Measurements from ENCODE around the gene CASP12. TPM values are rescaled to one million over a fixed set of nuclear protein-coding genes. Genes with fewer than 3 reads are reported as not detected.

CASP12 gene
- total RNA-seq, 4 donors from 2014 or later, result 1.2 to 20.7 (median 4.9) TPM

DNA sequence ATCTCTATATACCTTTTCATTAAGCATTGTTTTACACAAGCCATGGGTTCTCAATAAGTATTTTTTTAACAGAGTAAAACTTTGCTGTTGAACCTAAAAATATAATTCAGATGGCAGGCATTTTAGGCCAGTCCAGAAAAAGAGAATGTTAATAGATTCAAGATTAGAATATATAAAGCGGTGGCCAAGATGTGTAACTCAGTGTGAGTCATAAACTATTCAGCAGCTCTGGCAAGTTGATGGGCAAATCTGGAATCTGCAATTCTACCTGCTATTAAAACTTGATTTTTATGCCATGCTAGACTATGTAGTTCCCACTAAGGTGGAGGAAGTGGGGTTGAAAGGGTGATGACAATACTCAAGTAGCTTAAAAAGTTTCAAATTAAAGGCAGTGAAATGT, 45.4 kb downstream of the CASP12 start:
- no peaks in the 10 kb centered on the region for H3K36me3 ChIP-seq
- no peak for DNase-seq
- TF ChIP-seq POLR2A (IDR thresholded peaks at IDR 0.05), result no peak
- TF ChIP-seq, protein P1, sequence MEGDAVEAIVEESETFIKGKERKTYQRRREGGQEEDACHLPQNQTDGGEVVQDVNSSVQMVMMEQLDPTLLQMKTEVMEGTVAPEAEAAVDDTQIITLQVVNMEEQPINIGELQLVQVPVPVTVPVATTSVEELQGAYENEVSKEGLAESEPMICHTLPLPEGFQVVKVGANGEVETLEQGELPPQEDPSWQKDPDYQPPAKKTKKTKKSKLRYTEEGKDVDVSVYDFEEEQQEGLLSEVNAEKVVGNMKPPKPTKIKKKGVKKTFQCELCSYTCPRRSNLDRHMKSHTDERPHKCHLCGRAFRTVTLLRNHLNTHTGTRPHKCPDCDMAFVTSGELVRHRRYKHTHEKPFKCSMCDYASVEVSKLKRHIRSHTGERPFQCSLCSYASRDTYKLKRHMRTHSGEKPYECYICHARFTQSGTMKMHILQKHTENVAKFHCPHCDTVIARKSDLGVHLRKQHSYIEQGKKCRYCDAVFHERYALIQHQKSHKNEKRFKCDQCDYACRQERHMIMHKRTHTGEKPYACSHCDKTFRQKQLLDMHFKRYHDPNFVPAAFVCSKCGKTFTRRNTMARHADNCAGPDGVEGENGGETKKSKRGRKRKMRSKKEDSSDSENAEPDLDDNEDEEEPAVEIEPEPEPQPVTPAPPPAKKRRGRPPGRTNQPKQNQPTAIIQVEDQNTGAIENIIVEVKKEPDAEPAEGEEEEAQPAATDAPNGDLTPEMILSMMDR (IDR thresholded peaks at IDR 0.05), result no peak
- no peaks in the 10 kb centered on the region for H3K4me1 ChIP-seq
- no peak overlapping the region for H3K4me3 ChIP-seq
- H3K27ac ChIP-seq, result no peak overlapping the region
- H3K9me3 ChIP-seq, result no peaks in the 10 kb centered on the region
- H3K27me3 ChIP-seq, result no peaks in the 10 kb centered on the region
- intact Hi-C loops (cut with DNase I; ENCODE audit: low total_unique reads), result no loop called here

DNA sequence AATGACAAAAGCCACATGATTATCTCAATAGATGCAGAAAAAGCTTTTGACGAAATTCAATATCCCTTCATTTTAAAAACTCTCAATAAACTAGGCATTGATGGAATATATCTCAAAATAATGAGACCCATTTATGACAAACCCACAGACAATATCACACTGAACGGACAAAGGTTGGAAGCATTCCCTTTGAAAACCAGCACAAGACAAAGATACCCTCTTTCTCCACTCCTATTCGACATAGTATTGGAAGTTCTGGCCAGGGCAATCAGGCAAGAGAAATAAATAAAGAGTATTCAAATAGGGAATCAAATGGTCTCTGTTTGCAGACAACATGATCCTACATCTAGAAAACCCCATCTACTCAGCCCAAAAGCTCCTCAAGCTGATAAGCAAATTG, 52.0 kb downstream of the CASP12 start:
- Histone ChIP-seq H3K4me3 (no peak overlapping the region), H3K9me3 (no peaks in the 10 kb centered on the region), H3K27ac (no peak overlapping the region), H3K27me3 (no peaks in the 10 kb centered on the region), H3K36me3 (no peaks in the 10 kb centered on the region), H3K4me1 (no peaks in the 10 kb centered on the region)
- intact Hi-C loops (cut with DNase I; ENCODE audit: low total_unique reads), result no loop called here
- DNase-seq, result no peak
- TF ChIP-seq, protein P1 (IDR thresholded peaks at IDR 0.05), result no peak
- no peak for TF ChIP-seq POLR2A (IDR thresholded peaks at IDR 0.05)

DNA sequence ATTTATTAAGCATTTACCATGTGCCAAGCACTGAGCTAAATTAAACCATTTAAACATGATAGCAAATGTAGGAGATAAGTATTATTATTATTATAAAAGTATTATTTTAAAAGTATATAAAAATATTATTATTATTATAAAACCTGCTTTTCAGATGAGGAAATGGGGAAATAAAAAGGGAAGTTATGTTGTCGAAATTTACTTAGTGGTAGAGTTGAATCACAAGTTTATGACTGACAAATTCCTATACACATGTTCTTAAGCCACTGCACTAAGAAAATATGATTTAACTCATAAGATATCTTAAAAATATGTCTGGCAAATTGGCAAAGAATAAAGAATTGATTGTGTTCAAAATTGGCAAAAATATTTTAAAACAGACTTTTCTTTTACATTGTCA, 53.8 kb downstream of the CASP12 start:
- Histone ChIP-seq H3K9me3 (no peaks in the 10 kb centered on the region), H3K27me3 (no peaks in the 10 kb centered on the region), H3K36me3 (no peaks in the 10 kb centered on the region), H3K4me1 (no peaks in the 10 kb centered on the region), H3K4me3 (no peak overlapping the region), H3K27ac (no peak overlapping the region)
- no peak for TF ChIP-seq POLR2A (IDR thresholded peaks at IDR 0.05)
- TF ChIP-seq, protein P1 (IDR thresholded peaks at IDR 0.05), result no peak
- DNase-seq, result no peak
- intact Hi-C loops (cut with DNase I; ENCODE audit: low total_unique reads), result no loop called here

DNA sequence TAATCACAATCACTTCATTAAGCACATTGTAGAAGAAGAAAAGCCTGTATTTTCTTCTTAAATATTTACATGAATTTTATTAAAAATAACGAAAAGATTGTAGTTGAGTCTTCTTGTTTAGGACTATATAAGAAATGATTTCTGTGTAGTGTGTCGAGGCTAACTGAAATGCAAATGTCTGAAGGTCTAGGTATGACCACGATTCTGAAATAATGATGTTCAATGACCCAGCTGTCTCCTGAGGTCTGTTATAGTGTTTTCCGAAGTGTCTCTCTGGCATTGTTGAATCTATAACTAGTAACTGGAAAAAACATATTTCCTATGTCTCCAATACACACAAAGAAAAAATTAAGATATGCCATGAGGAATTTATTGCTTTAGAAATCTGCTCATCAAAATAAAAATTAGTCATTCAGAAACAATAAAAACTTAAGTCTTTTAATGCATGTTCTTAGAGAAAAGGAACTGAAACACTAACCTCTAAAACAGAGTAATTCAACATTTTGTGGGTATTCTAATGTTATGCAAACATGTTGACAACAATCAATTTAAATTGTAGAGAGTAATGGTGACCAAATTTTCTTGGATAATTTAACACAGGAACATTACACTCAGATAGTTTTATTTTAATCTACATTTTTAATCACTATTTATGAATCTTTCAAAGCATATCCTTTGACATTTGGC, 55.0 kb downstream of the CASP12 start:
- H3K9me3 ChIP-seq, result peaks cover 0 to 4% of the 10 kb centered on the region in 2 donors
- TF ChIP-seq, protein P1 (IDR thresholded peaks at IDR 0.05), result no peak
- no peak for TF ChIP-seq POLR2A (IDR thresholded peaks at IDR 0.05)
- no peaks in the 10 kb centered on the region for H3K27me3 ChIP-seq
- no peaks in the 10 kb centered on the region for H3K4me1 ChIP-seq
- H3K36me3 ChIP-seq, result no peaks in the 10 kb centered on the region
- intact Hi-C loops (cut with DNase I; ENCODE audit: low total_unique reads), result no loop called here
- no peak overlapping the region for H3K4me3 ChIP-seq
- H3K27ac ChIP-seq, result no peak overlapping the region
- DNase-seq, result no peak

DNA sequence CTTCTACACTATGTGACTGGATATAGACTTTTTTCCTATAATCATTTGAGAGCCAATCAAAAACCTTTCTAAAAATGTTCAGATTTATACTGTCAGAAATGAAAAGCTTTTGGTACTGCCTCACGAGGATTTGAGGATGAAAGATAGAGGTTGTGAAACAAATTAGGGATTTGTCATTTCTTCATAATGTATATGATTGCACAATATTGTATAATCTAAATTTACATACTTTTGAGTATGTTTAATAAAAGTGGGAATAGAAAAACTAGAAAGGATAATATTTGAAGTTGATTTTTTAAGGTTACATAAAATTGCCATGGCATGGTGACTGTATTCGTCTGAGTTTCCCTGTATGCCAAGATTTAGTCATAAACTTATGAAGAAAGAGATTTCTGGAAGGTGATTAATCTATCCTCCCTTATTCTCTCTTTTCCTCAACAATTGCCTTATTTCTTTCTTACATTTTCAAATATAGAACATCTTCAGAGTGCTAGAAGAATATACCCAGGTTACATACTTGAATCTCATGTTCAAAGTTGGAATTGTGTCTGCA, 56.2 kb downstream of the CASP12 start:
- no peaks in the 10 kb centered on the region for H3K27me3 ChIP-seq
- no peak overlapping the region for H3K4me3 ChIP-seq
- H3K36me3 ChIP-seq, result no peaks in the 10 kb centered on the region
- intact Hi-C loops (cut with DNase I; ENCODE audit: low total_unique reads), result no loop called here
- H3K9me3 ChIP-seq, result peaks cover 0 to 4% of the 10 kb centered on the region in 2 donors
- TF ChIP-seq POLR2A (IDR thresholded peaks at IDR 0.05), result no peak
- TF ChIP-seq, protein P1 (IDR thresholded peaks at IDR 0.05), result no peak
- DNase-seq, result no peak
- H3K4me1 ChIP-seq, result no peaks in the 10 kb centered on the region
- H3K27ac ChIP-seq, result no peak overlapping the region

Data from uterus (tissue), 4 donors.